ENCODE data around the gene DDI2. TPM values are rescaled to one million over a fixed set of nuclear protein-coding genes. Genes with fewer than 3 reads are reported as not detected.

DDI2 gene
- total RNA-seq, 1 experiment from 2014 or later, result 32.7 TPM

- DNase-seq (ENCODE audit: unreplicated experiment), result no peak
- no TSS peak for BruUV-seq (replicated peaks)
- TF ChIP-seq CTCF (IDR thresholded peaks at IDR 0.05; ENCODE audit: unreplicated experiment), result no peak
- Mint-ChIP-seq H3K4me3 (ENCODE audit: unreplicated experiment) (no peak overlapping the region), H3K27ac (ENCODE audit: low read depth, unreplicated experiment) (no peak overlapping the region), H3K36me3 (ENCODE audit: insufficient read depth, unreplicated experiment) (peaks cover 55% of the 10 kb centered on the region), H3K9me3 (ENCODE audit: unreplicated experiment) (no peaks in the 10 kb centered on the region), H3K27me3 (ENCODE audit: insufficient read depth, unreplicated experiment) (no peaks in the 10 kb centered on the region), H3K4me1 (ENCODE audit: insufficient read depth, unreplicated experiment) (no peaks in the 10 kb centered on the region)
- ChIA-PET POLR2A (interaction anchor here (0.5 to 1.2 kb wide), 3 partner anchors 10 to 50 kb away, joined by 3 read pairs; partner anchors contain the start of gene DNAJC16), CTCF (no interaction called here)
- intact Hi-C loops (cut with micrococcal nuclease), result no loop called here
Measured at GRCh38 chr1:15571266-15571665, 46.0 kb upstream of the DDI2 start.

GRCh38 chr1:15573477-15573876, 43.8 kb upstream of the DDI2 start:
- no peaks in the 10 kb centered on the region for H3K4me1 Mint-ChIP-seq (ENCODE audit: insufficient read depth, unreplicated experiment)
- TF ChIP-seq CTCF (IDR thresholded peaks at IDR 0.05; ENCODE audit: unreplicated experiment), result no peak
- intact Hi-C loops (cut with micrococcal nuclease), result no loop called here
- ChIA-PET CTCF (interaction anchor here (0.9 kb wide), 1 partner anchor 34 kb away, joined by 3 read pairs; no protein-coding TSS in a partner anchor), POLR2A (no interaction called here)
- H3K9me3 Mint-ChIP-seq (ENCODE audit: unreplicated experiment), result no peaks in the 10 kb centered on the region
- no peaks in the 10 kb centered on the region for H3K27me3 Mint-ChIP-seq (ENCODE audit: insufficient read depth, unreplicated experiment)
- DNase-seq (ENCODE audit: unreplicated experiment), result no peak
- H3K27ac Mint-ChIP-seq (ENCODE audit: low read depth, unreplicated experiment), result no peak overlapping the region
- H3K4me3 Mint-ChIP-seq (ENCODE audit: unreplicated experiment), result no peak overlapping the region
- peaks cover 40% of the 10 kb centered on the region for H3K36me3 Mint-ChIP-seq (ENCODE audit: insufficient read depth, unreplicated experiment)
- BruUV-seq (replicated peaks), result no TSS peak

GRCh38 chr1:15574741-15575140, 42.5 kb upstream of the DDI2 start:
- TF ChIP-seq CTCF (IDR thresholded peaks at IDR 0.05; ENCODE audit: unreplicated experiment), result no peak
- peaks cover 27% of the 10 kb centered on the region for H3K36me3 Mint-ChIP-seq (ENCODE audit: insufficient read depth, unreplicated experiment)
- no peaks in the 10 kb centered on the region for H3K9me3 Mint-ChIP-seq (ENCODE audit: unreplicated experiment)
- POLR2A ChIA-PET, result interaction anchor here (0.6 kb wide), 1 partner anchor 111 kb away, joined by 5 read pairs; no protein-coding TSS in a partner anchor
- no peak overlapping the region for H3K27ac Mint-ChIP-seq (ENCODE audit: low read depth, unreplicated experiment)
- no peaks in the 10 kb centered on the region for H3K27me3 Mint-ChIP-seq (ENCODE audit: insufficient read depth, unreplicated experiment)
- H3K4me1 Mint-ChIP-seq (ENCODE audit: insufficient read depth, unreplicated experiment), result no peaks in the 10 kb centered on the region
- DNase-seq (ENCODE audit: unreplicated experiment), result no peak
- BruUV-seq (replicated peaks), result no TSS peak
- H3K4me3 Mint-ChIP-seq (ENCODE audit: unreplicated experiment), result no peak overlapping the region
- intact Hi-C loops (cut with micrococcal nuclease), result no loop called here
- CTCF ChIA-PET, result no interaction called here

- ChIA-PET POLR2A (interaction anchor here (0.6 kb wide), 1 partner anchor 14 kb away, joined by 3 read pairs; no protein-coding TSS in a partner anchor), CTCF (interaction anchor here (0.6 kb wide), 2 partner anchors 215 to 435 kb away, joined by 3 read pairs; no protein-coding TSS in a partner anchor)
- no TSS peak for BruUV-seq (replicated peaks)
- no peak for TF ChIP-seq CTCF (IDR thresholded peaks at IDR 0.05; ENCODE audit: unreplicated experiment)
- H3K4me3 Mint-ChIP-seq (ENCODE audit: unreplicated experiment), result no peak overlapping the region
- DNase-seq (ENCODE audit: unreplicated experiment), result no peak
- no peaks in the 10 kb centered on the region for H3K9me3 Mint-ChIP-seq (ENCODE audit: unreplicated experiment)
- H3K27me3 Mint-ChIP-seq (ENCODE audit: insufficient read depth, unreplicated experiment), result no peaks in the 10 kb centered on the region
- H3K36me3 Mint-ChIP-seq (ENCODE audit: insufficient read depth, unreplicated experiment), result peaks cover 18% of the 10 kb centered on the region
- H3K27ac Mint-ChIP-seq (ENCODE audit: low read depth, unreplicated experiment), result no peak overlapping the region
- no peaks in the 10 kb centered on the region for H3K4me1 Mint-ChIP-seq (ENCODE audit: insufficient read depth, unreplicated experiment)
- intact Hi-C loops (cut with micrococcal nuclease), result no loop called here
Measured at GRCh38 chr1:15575549-15576150, 41.6 kb upstream of the DDI2 start.
